ENCODE results near the gene ICE2.

DNA sequence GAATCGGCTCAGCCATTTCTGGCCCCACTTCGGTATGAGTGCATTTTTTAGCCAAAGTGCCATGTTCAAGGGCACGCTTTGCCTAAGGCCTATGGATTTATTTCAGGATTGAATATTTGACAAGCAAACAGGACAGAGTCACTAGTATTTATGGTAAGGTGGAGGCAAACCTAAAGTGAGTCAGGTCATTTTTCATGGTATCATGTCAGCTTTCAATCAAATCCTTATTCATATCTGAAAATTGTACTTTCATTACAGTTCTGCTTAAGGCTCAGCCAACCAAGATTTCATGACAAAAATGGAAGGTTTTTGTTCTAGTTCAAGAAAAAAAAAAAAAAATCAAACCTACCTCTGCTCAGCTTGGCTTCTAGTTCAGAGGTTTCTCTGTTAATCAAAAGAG is 30.5 kb upstream of the ICE2 start:
- TF ChIP-seq POLR2A (IDR thresholded peaks at IDR 0.05; ENCODE audit: low read depth, low read length): no peak
- no peak for TF ChIP-seq RAD21 (IDR thresholded peaks at IDR 0.05; ENCODE audit: low read length)
- TF ChIP-seq, protein P1, sequence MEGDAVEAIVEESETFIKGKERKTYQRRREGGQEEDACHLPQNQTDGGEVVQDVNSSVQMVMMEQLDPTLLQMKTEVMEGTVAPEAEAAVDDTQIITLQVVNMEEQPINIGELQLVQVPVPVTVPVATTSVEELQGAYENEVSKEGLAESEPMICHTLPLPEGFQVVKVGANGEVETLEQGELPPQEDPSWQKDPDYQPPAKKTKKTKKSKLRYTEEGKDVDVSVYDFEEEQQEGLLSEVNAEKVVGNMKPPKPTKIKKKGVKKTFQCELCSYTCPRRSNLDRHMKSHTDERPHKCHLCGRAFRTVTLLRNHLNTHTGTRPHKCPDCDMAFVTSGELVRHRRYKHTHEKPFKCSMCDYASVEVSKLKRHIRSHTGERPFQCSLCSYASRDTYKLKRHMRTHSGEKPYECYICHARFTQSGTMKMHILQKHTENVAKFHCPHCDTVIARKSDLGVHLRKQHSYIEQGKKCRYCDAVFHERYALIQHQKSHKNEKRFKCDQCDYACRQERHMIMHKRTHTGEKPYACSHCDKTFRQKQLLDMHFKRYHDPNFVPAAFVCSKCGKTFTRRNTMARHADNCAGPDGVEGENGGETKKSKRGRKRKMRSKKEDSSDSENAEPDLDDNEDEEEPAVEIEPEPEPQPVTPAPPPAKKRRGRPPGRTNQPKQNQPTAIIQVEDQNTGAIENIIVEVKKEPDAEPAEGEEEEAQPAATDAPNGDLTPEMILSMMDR (conservative IDR thresholded peaks at IDR 0.05; ENCODE audit: low read depth, low read length): no peak

Measured in IMR-90 (cell line).